K562 (cell line): ENCODE data around the gene CDC5L. TPM values are rescaled to one million over a fixed set of nuclear protein-coding genes. Genes with fewer than 3 reads are reported as not detected.
A peak's percentile ranks its signal among the peaks of the same experiment; 100 is the strongest.

Experiments
- ATF7 ChIP-seq: fragments of 450-650 bp; IDR thresholded peaks from 2 replicates; pipeline ENCODE4 v1.7.1; 2014; ENCODE audit warnings: mild to moderate bottlenecking, moderate library complexity
- BRCA1 ChIP-seq, 2 experiments: fragments of 450-650 bp in 1 of 2; sonication (generic) in 1 of 2; formaldehyde crosslinking in 1 of 2; IDR thresholded peaks; 2 replicates each; pipeline versions ENCODE4 v1.5.0 to v1.6.1; 2017 to 2020; ENCODE audit warnings: mild to moderate bottlenecking in 1 of 2, missing genetic modification reagents in 1 of 2
- CBX2 ChIP-seq: fragments of 200-600 bp; sonication (generic); IDR thresholded peaks from one replicate; pipeline ENCODE4 v1.6.1; 2012; ENCODE audit warnings: mild to moderate bottlenecking, low read length, inconsistent platforms; ENCODE audit not compliant: insufficient read depth, poor library complexity, severe bottlenecking
- FOXP1 ChIP-seq: sonication (generic); formaldehyde crosslinking; IDR thresholded peaks from 2 replicates; pipeline ENCODE4 v1.8.0; 2022; ENCODE audit warnings: mild to moderate bottlenecking, missing genetic modification reagents
- JUND ChIP-seq, 2 experiments: IDR thresholded peaks; 2 replicates in 1 of 2; 3 replicates in 1 of 2; pipeline ENCODE4 v1.6.1; 2011; ENCODE audit warnings: borderline replicate concordance in 2 of 2, low read depth in 2 of 2, low read length in 2 of 2, improper control_type of control experiment in 1 of 2, missing biosample characterization in 1 of 2, missing genetic modification characterization in 1 of 2, missing genetic modification reagents in 1 of 2
- LARP7 ChIP-seq: fragments of 450-650 bp; IDR thresholded peaks from 2 replicates; pipeline ENCODE4 v1.6.1; 2016
- NR2F6 ChIP-seq: fragments of 450-650 bp; formaldehyde crosslinking; IDR thresholded peaks from 2 replicates; pipeline ENCODE4 v1.4.0; 2020; ENCODE audit warnings: mild to moderate bottlenecking
- SREBF2 ChIP-seq: sonication (generic); formaldehyde crosslinking; IDR thresholded peaks from 2 replicates; pipeline ENCODE4 v1.4.0; 2020; ENCODE audit warnings: mild to moderate bottlenecking, missing genetic modification reagents
- TBP ChIP-seq: optimal IDR thresholded peaks from 2 replicates; pipeline ENCODE3; 2011; ENCODE audit warnings: low read depth, low read length, improper control_type of control experiment
- U2AF2 ChIP-seq: fragments of 200-400 bp; formaldehyde crosslinking; optimal IDR thresholded peaks from 2 replicates; pipeline ENCODE3; 2017; ENCODE audit warnings: low read depth, mild to moderate bottlenecking, low read length
- ZNF143 ChIP-seq: sonication (generic); formaldehyde crosslinking; IDR thresholded peaks from 2 replicates; pipeline ENCODE4 v1.9.0; 2022; ENCODE audit warnings: mild to moderate bottlenecking, missing genetic modification reagents
- ZNF766 ChIP-seq: fragments of 200-800 bp; sonication (Bioruptor generic); conservative IDR thresholded peaks from 2 replicates; pipeline ENCODE4 v1.6.1; 2016; ENCODE audit warnings: missing genetic modification characterization, missing compliant biosample characterization
- ZNF778 ChIP-seq: fragments of 450-650 bp; formaldehyde crosslinking; IDR thresholded peaks from 2 replicates; pipeline ENCODE4 v1.4.0; 2020; ENCODE audit warnings: mild to moderate bottlenecking, moderate library complexity
- polyA plus RNA-seq, 8 experiments: library from polyadenylated mRNA; depleted of rRNA in 4 of 8; stranded (reverse) in 5 of 8; unstranded in 3 of 8; fragments of >200 nt; fragmentation: Nextera tagmentation in 2 of 8; fragmentation: Illumina TruSeq in 1 of 8; extraction: Ambion mirVana in 2 of 8; extraction: Trizol in 1 of 8; gene quantifications; 2 replicates each; pipeline versions ENCODE4 v1.2.1 to v1.2.3, GENCODE V29; 2011 to 2014; ENCODE audit warnings: inconsistent platforms in 1 of 8, missing spikeins in 1 of 8
- total RNA-seq, 7 experiments: library from RNA; depleted of rRNA in 6 of 7; stranded (reverse); fragments of >200 nt in 6 of 7; fragmentation: Illumina TruSeq in 2 of 7; extraction: Trizol in 2 of 7; gene quantifications; 2 replicates each; pipeline versions ENCODE4 v1.2.1 to v1.2.3, GENCODE V29; 2011 to 2021; ENCODE audit warnings: low replicate concordance in 1 of 7
- TF ChIP-seq, protein P1 (sequence below): sonication (generic); formaldehyde crosslinking; IDR thresholded peaks from 2 replicates; pipeline ENCODE4 v1.8.1; 2023; ENCODE audit warnings: mild to moderate bottlenecking, missing genetic modification reagents
- TF ChIP-seq, protein P2 (sequence below), 2 experiments: IDR thresholded peaks; 2 replicates each; pipeline ENCODE4 v1.6.1; 2012; ENCODE audit warnings: improper control_type of control experiment in 2 of 2, low read depth in 2 of 2, low read length in 2 of 2, borderline replicate concordance in 1 of 2
- TF ChIP-seq, protein P3 (sequence below): sonication (generic); formaldehyde crosslinking; IDR thresholded peaks from 2 replicates; pipeline ENCODE4 v1.8.1; 2022; ENCODE audit warnings: missing genetic modification reagents
- TF ChIP-seq, protein P4 (sequence below): fragments of 450-650 bp; IDR thresholded peaks from 2 replicates; pipeline ENCODE4 v1.6.1; 2016
- TF ChIP-seq, protein P5 (sequence below): fragments of 250-450 bp; sonication (Bioruptor Pico); IDR thresholded peaks from 2 replicates; pipeline ENCODE4 v1.5.0; 2020; ENCODE audit warnings: mild to moderate bottlenecking, borderline replicate concordance
- TF ChIP-seq, protein P6 (sequence below), 2 experiments: fragments of 450-650 bp; conservative IDR thresholded peaks; 2 replicates each; pipeline ENCODE4 v1.6.1; 2017; ENCODE audit warnings: mild to moderate bottlenecking in 2 of 2, moderate library complexity in 2 of 2

Gene CDC5L
- total and polyA plus RNA-seq, 9 of the 15 experiments (the other 6 are each of a cell fraction or from before 2014, with no cell fraction given): 22.3 to 44.2 (median 30.8) TPM

DNA sequence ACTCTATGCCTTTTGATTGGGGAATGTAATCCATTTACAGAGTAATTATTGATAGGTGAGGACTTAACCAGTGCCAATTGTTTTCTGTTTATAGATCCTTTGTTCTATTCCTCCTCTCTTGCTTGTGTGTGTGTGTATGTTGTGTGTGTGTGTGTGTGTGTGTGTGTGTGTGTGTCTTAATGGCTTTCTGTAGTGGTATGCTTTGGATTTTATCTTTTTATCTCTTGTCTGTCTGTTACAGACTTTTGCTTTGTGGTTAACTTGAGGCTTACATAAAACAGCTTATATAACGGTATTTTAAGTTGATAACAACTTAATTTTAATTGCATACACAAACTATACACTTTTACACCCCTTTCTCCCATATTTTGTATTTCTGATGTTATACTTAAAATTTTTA is 54.7 kb downstream of the CDC5L start (continued):
- TF ChIP-seq CBX2: no peak
- no peak for TF ChIP-seq JUND (IDR thresholded peaks at IDR 0.05; ENCODE audit: borderline replicate concordance, low read depth, low read length)
- no peak for TF ChIP-seq JUND (tag; IDR thresholded peaks at IDR 0.05; ENCODE audit: borderline replicate concordance, low read depth, low read length)
- TF ChIP-seq BRCA1 (IDR thresholded peaks at IDR 0.05): no peak
- TF ChIP-seq BRCA1 (CRISPR knock-in tag; IDR thresholded peaks at IDR 0.05): no peak
- TF ChIP-seq, protein P1, sequence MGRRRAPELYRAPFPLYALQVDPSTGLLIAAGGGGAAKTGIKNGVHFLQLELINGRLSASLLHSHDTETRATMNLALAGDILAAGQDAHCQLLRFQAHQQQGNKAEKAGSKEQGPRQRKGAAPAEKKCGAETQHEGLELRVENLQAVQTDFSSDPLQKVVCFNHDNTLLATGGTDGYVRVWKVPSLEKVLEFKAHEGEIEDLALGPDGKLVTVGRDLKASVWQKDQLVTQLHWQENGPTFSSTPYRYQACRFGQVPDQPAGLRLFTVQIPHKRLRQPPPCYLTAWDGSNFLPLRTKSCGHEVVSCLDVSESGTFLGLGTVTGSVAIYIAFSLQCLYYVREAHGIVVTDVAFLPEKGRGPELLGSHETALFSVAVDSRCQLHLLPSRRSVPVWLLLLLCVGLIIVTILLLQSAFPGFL (CRISPR knock-in tag): no peak
- TF ChIP-seq SREBF2 (CRISPR knock-in tag): no peak
- no peak for TF ChIP-seq LARP7
- TF ChIP-seq, protein P2, sequence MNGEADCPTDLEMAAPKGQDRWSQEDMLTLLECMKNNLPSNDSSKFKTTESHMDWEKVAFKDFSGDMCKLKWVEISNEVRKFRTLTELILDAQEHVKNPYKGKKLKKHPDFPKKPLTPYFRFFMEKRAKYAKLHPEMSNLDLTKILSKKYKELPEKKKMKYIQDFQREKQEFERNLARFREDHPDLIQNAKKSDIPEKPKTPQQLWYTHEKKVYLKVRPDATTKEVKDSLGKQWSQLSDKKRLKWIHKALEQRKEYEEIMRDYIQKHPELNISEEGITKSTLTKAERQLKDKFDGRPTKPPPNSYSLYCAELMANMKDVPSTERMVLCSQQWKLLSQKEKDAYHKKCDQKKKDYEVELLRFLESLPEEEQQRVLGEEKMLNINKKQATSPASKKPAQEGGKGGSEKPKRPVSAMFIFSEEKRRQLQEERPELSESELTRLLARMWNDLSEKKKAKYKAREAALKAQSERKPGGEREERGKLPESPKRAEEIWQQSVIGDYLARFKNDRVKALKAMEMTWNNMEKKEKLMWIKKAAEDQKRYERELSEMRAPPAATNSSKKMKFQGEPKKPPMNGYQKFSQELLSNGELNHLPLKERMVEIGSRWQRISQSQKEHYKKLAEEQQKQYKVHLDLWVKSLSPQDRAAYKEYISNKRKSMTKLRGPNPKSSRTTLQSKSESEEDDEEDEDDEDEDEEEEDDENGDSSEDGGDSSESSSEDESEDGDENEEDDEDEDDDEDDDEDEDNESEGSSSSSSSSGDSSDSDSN (IDR thresholded peaks at IDR 0.05; ENCODE audit: borderline replicate concordance in 1 of 2, low read depth in 2 of 2, low read length in 2 of 2): no peak
- TF ChIP-seq NR2F6 (CRISPR knock-in tag): no peak
- TF ChIP-seq, protein P3, sequence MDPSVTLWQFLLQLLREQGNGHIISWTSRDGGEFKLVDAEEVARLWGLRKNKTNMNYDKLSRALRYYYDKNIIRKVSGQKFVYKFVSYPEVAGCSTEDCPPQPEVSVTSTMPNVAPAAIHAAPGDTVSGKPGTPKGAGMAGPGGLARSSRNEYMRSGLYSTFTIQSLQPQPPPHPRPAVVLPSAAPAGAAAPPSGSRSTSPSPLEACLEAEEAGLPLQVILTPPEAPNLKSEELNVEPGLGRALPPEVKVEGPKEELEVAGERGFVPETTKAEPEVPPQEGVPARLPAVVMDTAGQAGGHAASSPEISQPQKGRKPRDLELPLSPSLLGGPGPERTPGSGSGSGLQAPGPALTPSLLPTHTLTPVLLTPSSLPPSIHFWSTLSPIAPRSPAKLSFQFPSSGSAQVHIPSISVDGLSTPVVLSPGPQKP: no peak
- TF ChIP-seq FOXP1: no peak
- TF ChIP-seq ZNF143 (CRISPR knock-in tag): no peak
- TF ChIP-seq, protein P4, sequence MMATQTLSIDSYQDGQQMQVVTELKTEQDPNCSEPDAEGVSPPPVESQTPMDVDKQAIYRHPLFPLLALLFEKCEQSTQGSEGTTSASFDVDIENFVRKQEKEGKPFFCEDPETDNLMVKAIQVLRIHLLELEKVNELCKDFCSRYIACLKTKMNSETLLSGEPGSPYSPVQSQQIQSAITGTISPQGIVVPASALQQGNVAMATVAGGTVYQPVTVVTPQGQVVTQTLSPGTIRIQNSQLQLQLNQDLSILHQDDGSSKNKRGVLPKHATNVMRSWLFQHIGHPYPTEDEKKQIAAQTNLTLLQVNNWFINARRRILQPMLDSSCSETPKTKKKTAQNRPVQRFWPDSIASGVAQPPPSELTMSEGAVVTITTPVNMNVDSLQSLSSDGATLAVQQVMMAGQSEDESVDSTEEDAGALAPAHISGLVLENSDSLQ: 0 out of 2 replicates have a peak, but pooled peaks have one; percentile 31
- no peak for TF ChIP-seq ZNF778
- TF ChIP-seq, protein P5, sequence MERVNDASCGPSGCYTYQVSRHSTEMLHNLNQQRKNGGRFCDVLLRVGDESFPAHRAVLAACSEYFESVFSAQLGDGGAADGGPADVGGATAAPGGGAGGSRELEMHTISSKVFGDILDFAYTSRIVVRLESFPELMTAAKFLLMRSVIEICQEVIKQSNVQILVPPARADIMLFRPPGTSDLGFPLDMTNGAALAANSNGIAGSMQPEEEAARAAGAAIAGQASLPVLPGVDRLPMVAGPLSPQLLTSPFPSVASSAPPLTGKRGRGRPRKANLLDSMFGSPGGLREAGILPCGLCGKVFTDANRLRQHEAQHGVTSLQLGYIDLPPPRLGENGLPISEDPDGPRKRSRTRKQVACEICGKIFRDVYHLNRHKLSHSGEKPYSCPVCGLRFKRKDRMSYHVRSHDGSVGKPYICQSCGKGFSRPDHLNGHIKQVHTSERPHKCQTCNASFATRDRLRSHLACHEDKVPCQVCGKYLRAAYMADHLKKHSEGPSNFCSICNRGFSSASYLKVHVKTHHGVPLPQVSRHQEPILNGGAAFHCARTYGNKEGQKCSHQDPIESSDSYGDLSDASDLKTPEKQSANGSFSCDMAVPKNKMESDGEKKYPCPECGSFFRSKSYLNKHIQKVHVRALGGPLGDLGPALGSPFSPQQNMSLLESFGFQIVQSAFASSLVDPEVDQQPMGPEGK (CRISPR knock-in tag): no peak
- TF ChIP-seq ZNF766 (CRISPR knock-in tag): no peak
- no peak for TF ChIP-seq U2AF2
- TF ChIP-seq TBP: no peak
- TF ChIP-seq ATF7: no peak
- TF ChIP-seq, protein P6, sequence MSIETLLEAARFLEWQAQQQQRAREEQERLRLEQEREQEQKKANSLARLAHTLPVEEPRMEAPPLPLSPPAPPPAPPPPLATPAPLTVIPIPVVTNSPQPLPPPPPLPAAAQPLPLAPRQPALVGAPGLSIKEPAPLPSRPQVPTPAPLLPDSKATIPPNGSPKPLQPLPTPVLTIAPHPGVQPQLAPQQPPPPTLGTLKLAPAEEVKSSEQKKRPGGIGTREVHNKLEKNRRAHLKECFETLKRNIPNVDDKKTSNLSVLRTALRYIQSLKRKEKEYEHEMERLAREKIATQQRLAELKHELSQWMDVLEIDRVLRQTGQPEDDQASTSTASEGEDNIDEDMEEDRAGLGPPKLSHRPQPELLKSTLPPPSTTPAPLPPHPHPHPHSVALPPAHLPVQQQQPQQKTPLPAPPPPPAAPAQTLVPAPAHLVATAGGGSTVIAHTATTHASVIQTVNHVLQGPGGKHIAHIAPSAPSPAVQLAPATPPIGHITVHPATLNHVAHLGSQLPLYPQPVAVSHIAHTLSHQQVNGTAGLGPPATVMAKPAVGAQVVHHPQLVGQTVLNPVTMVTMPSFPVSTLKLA (conservative IDR thresholded peaks at IDR 0.05): no peak
